Measurements from ENCODE around the gene TSEN2. TPM values are rescaled to one million over a fixed set of nuclear protein-coding genes. Genes with fewer than 3 reads are reported as not detected.
"Not testable (repeated sequence)": the region's sequence is repeated elsewhere in the genome, so short reads cannot be mapped to it uniquely, and the experiment has no call there.

The TSEN2 gene
- total and polyA plus RNA-seq, 2 of the 13 experiments (the other 11 are each of a cell fraction or from before 2014, with no cell fraction given) = 11.0 to 17.3 TPM

DNA sequence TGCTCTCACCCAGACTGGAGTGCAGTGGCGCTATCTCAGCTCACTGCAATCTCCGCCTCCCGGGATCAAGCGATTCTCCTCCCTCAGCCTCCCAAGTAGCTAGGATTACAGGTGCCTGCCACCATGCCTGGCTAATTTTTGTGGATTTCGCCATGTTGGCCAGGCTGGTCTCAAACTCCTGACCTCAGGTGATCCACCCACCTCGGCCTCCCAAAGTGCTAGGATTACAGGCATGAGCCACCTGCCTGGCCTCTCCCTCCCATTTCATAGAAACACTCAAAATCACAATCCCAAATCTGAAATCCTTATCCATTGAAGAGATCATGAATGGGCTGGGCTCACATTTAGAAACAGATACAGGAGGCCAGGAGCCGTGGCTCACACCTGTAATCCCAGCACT, 15.1 kb upstream of the TSEN2 start:
- H3K27me3 ChIP-seq (ENCODE audit: control insufficient read depth in 1 of 2, insufficient read depth in 2 of 2, low read length in 2 of 2); BruUV-seq (replicated peaks); H3K4me3 ChIP-seq (replicated peaks in 1 of 3; ENCODE audit: insufficient read depth in 1 of 3, low read depth in 2 of 3, low read length in 3 of 3); CTCF ChIA-PET (ENCODE audit: low intra/inter-chr PET ratio, low total read pairs); H3K9me3 ChIP-seq (ENCODE audit: low read length); H3K9ac ChIP-seq (ENCODE audit: insufficient read depth, low read depth, low read length); in situ Hi-C loops (cut with HindIII; ENCODE audit: extremely low pct_ligation_motif_present, low pct_unique_long_range_greater_than_20kb); DNase-seq (ENCODE audit: low spot score); FAIRE-seq; POLR2A ChIA-PET; H4K20me1 ChIP-seq (ENCODE audit: insufficient read depth, low read length); ATAC-seq; H3K4me2 ChIP-seq (ENCODE audit: low read depth, low read length); H3K36me3 ChIP-seq (replicated peaks in 1 of 2; ENCODE audit: control insufficient read depth in 1 of 2, insufficient read depth in 2 of 2, low read length in 2 of 2); H2AFZ ChIP-seq (ENCODE audit: low read length); H3K27ac ChIP-seq (ENCODE audit: extremely low read length, insufficient read depth, low read length); H3K79me2 ChIP-seq (ENCODE audit: insufficient read depth, low read length); intact Hi-C loops (cut with micrococcal nuclease; ENCODE audit: unreplicated experiment): not testable (repeated sequence)
- 65% methylated on average over 7 of the region's 7 CpGs for WGBS (ENCODE audit: low lambda C conversion rate)
- peaks cover 23% of the 10 kb centered on the region for H3K4me1 ChIP-seq (ENCODE audit: insufficient read depth, low read length)

DNA sequence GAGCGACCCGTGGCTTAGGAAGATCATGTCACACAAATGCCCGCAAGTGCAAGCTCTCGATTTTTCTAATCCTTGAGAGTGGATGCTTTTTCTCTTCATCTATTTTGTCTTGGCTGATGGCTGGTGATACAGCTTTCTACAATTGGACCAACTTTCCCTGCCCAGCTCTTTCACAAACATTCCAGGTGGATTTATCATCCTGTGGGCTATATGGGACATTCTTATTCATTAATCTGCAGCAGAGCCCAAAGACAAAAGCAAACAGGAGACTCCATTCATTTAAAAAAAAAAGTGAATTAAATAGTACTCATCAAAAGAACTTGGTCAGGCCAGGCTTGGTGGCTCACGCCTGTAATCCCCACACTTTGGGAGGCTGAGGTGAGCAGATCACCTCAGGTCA, 14.2 kb upstream of the TSEN2 start:
- in situ Hi-C loops (cut with HindIII; ENCODE audit: extremely low pct_ligation_motif_present, low pct_unique_long_range_greater_than_20kb) (no loop called here), intact Hi-C loops (cut with micrococcal nuclease; ENCODE audit: unreplicated experiment) (no loop called here)
- no peak overlapping the region for H3K27ac ChIP-seq (ENCODE audit: extremely low read length, insufficient read depth, low read length)
- no peaks in the 10 kb centered on the region for H3K9me3 ChIP-seq (ENCODE audit: low read length)
- no peaks in the 10 kb centered on the region for H3K36me3 ChIP-seq (replicated peaks in 1 of 2; ENCODE audit: control insufficient read depth in 1 of 2, insufficient read depth in 2 of 2, low read length in 2 of 2)
- ChIA-PET POLR2A (interaction anchor here (1.4 kb wide), 1 partner anchor 10 kb away, joined by 4 read pairs; no protein-coding TSS in a partner anchor), CTCF (ENCODE audit: low intra/inter-chr PET ratio, low total read pairs) (no interaction called here)
- no peaks in the 10 kb centered on the region for H3K27me3 ChIP-seq (ENCODE audit: control insufficient read depth in 1 of 2, insufficient read depth in 2 of 2, low read length in 2 of 2)
- no peaks in the 10 kb centered on the region for H4K20me1 ChIP-seq (ENCODE audit: insufficient read depth, low read length)
- TF ChIP-seq, protein P1, sequence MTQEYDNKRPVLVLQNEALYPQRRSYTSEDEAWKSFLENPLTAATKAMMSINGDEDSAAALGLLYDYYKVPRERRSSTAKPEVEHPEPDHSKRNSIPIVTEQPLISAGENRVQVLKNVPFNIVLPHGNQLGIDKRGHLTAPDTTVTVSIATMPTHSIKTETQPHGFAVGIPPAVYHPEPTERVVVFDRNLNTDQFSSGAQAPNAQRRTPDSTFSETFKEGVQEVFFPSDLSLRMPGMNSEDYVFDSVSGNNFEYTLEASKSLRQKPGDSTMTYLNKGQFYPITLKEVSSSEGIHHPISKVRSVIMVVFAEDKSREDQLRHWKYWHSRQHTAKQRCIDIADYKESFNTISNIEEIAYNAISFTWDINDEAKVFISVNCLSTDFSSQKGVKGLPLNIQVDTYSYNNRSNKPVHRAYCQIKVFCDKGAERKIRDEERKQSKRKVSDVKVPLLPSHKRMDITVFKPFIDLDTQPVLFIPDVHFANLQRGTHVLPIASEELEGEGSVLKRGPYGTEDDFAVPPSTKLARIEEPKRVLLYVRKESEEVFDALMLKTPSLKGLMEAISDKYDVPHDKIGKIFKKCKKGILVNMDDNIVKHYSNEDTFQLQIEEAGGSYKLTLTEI (CRISPR knock-in tag; conservative IDR thresholded peaks at IDR 0.05) = no peak
- TF ChIP-seq, protein P2, sequence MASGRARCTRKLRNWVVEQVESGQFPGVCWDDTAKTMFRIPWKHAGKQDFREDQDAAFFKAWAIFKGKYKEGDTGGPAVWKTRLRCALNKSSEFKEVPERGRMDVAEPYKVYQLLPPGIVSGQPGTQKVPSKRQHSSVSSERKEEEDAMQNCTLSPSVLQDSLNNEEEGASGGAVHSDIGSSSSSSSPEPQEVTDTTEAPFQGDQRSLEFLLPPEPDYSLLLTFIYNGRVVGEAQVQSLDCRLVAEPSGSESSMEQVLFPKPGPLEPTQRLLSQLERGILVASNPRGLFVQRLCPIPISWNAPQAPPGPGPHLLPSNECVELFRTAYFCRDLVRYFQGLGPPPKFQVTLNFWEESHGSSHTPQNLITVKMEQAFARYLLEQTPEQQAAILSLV (CRISPR knock-in tag; IDR thresholded peaks at IDR 0.05; ENCODE audit: borderline replicate concordance) = no peak
- TF ChIP-seq CREM (IDR thresholded peaks at IDR 0.05) (no peak), CREM (CRISPR knock-in tag; IDR thresholded peaks at IDR 0.05) (no peak), ZBTB8A (CRISPR knock-in tag; IDR thresholded peaks at IDR 0.05; ENCODE audit: borderline replicate concordance, low read depth) (no peak), EED (CRISPR knock-in tag; IDR thresholded peaks at IDR 0.05) (no peak), ZNF296 (CRISPR knock-in tag; conservative IDR thresholded peaks at IDR 0.05) (no peak), ZNF44 (CRISPR knock-in tag; IDR thresholded peaks at IDR 0.05) (no peak), ZNF841 (CRISPR knock-in tag; IDR thresholded peaks at IDR 0.05; ENCODE audit: borderline replicate concordance) (no peak), NFIC (IDR thresholded peaks at IDR 0.05; ENCODE audit: low read length) (no peak), BORCS8-MEF2B (CRISPR knock-in tag; IDR thresholded peaks at IDR 0.05) (no peak), ZNF33A (CRISPR knock-in tag; IDR thresholded peaks at IDR 0.05; ENCODE audit: borderline replicate concordance) (no peak)
- TF ChIP-seq, protein P3, sequence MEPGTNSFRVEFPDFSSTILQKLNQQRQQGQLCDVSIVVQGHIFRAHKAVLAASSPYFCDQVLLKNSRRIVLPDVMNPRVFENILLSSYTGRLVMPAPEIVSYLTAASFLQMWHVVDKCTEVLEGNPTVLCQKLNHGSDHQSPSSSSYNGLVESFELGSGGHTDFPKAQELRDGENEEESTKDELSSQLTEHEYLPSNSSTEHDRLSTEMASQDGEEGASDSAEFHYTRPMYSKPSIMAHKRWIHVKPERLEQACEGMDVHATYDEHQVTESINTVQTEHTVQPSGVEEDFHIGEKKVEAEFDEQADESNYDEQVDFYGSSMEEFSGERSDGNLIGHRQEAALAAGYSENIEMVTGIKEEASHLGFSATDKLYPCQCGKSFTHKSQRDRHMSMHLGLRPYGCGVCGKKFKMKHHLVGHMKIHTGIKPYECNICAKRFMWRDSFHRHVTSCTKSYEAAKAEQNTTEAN (CRISPR knock-in tag; conservative IDR thresholded peaks at IDR 0.05) = no peak
- no peak overlapping the region for H3K4me2 ChIP-seq (ENCODE audit: low read depth, low read length)
- ATAC-seq = no peak
- H3K4me1 ChIP-seq (ENCODE audit: insufficient read depth, low read length) = peaks cover 22% of the 10 kb centered on the region
- BruUV-seq (replicated peaks) = no TSS peak
- H2AFZ ChIP-seq (ENCODE audit: low read length) = no peak overlapping the region
- no peak overlapping the region for H3K9ac ChIP-seq (ENCODE audit: insufficient read depth, low read depth, low read length)
- DNase-seq (ENCODE audit: low spot score) = no peak
- no peak overlapping the region for H3K4me3 ChIP-seq (replicated peaks in 1 of 3; ENCODE audit: insufficient read depth in 1 of 3, low read depth in 2 of 3, low read length in 3 of 3)
- 85% methylated on average over 5 of the region's 5 CpGs for WGBS (ENCODE audit: low lambda C conversion rate)
- no peak for FAIRE-seq
- H3K79me2 ChIP-seq (ENCODE audit: insufficient read depth, low read length) = no peaks in the 10 kb centered on the region
